Spinal cord (tissue), 10 donors: ENCODE results near the gene ASIC4. TPM values are rescaled to one million over a fixed set of nuclear protein-coding genes. Genes with fewer than 3 reads are reported as not detected.

ENCODE experiments used
- DNase-seq, 6 donors: peaks; one replicate each; pipeline versions ENCODE4 v3.0.0 to v3.0.0-alpha.2; 2013 to 2015; ENCODE audit warnings: low spot score in 6 of 6, low read depth in 4 of 6
- H3K27ac ChIP-seq: one replicate; pipeline ENCODE4 v1.5.1; 2013; ENCODE audit warnings: low read depth, low read length, control low read depth
- H3K27me3 ChIP-seq: one replicate; pipeline ENCODE4 v1.6.1; 2013; ENCODE audit warnings: low read length; ENCODE audit not compliant: control insufficient read depth, insufficient read depth
- H3K36me3 ChIP-seq: one replicate; pipeline ENCODE4 v1.6.1; 2013; ENCODE audit warnings: low read length; ENCODE audit not compliant: control insufficient read depth, insufficient read depth
- H3K4me1 ChIP-seq: one replicate; pipeline ENCODE4 v1.6.1; 2013; ENCODE audit warnings: low read length; ENCODE audit not compliant: control insufficient read depth, insufficient read depth
- H3K4me3 ChIP-seq: one replicate; pipeline ENCODE4 v1.5.1; 2013; ENCODE audit warnings: low read depth, low read length, control low read depth
- H3K9me3 ChIP-seq: one replicate; pipeline ENCODE4 v1.6.1; 2013; ENCODE audit warnings: low read length; ENCODE audit not compliant: control insufficient read depth, insufficient read depth
- WGBS: methylation state at CpG from one replicate; pipeline ENCODE4 v1.1.5; 2013; ENCODE audit warnings: missing lambda C conversion rate; ENCODE audit not compliant: insufficient coverage; 5-methylcytosine and 5-hydroxymethylcytosine counted together
- polyA plus RNA-seq, 2 donors: library from polyadenylated mRNA; unstranded; fragments of 120-200 nt; gene quantifications; one replicate each; pipeline ENCODE4 v1.2.1, GENCODE V29; 2013; ENCODE audit not compliant: insufficient read length in 2 of 2
- total RNA-seq, 2 donors: library from RNA; depleted of rRNA in 1 of 2; stranded (reverse); fragments of 120-200 nt in 1 of 2; fragments of >200 nt in 1 of 2; gene quantifications; one replicate each; pipeline versions ENCODE4 v1.2.3 to v1.2.4, GENCODE V29; 2013 to 2014
- donor health status: healthy.

ASIC4 gene
- total and polyA plus RNA-seq, 4 donors = 8.2 to 47.2 (median 27.6) TPM

DNA sequence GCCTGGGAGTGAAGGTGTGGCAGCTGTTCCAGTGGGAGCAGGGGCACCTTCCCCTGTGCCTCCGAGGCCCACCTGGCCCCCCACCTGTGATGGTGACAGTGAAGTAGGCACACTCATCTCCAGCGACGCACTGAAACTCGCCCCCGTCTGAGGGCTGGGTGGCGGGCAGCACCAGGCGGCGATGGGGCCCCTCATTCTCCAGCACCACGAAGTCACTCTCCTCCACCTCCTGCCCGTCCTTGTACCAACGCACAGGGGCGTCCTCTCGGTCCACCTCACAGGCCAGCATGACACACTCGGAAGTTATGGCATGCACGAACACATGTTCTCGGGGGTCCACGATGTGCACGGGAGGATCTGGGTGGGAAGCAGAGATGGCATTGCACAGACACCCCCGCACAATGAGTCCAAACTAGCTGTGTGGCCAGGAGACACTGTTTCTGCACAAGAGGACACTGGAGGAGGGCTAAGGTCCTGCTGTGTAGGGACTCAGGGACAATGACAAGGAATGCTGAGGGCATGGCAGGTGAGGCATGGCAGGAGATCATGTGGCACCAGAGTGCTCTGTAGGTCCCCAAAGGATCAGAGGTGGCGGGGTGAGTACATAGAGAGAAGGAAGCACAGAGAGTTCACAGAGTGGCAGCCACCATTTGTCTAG, 49.1 kb downstream of the ASIC4 start:
- DNase-seq = no peak
- H3K4me3 ChIP-seq = no peak overlapping the region
- 92% methylated on average over 16 of the region's 20 CpGs for WGBS
- no peaks in the 10 kb centered on the region for H3K27me3 ChIP-seq
- no peaks in the 10 kb centered on the region for H3K9me3 ChIP-seq
- no peak overlapping the region for H3K27ac ChIP-seq
- peaks cover 84% of the 10 kb centered on the region for H3K36me3 ChIP-seq
- peaks cover 11% of the 10 kb centered on the region for H3K4me1 ChIP-seq

DNA sequence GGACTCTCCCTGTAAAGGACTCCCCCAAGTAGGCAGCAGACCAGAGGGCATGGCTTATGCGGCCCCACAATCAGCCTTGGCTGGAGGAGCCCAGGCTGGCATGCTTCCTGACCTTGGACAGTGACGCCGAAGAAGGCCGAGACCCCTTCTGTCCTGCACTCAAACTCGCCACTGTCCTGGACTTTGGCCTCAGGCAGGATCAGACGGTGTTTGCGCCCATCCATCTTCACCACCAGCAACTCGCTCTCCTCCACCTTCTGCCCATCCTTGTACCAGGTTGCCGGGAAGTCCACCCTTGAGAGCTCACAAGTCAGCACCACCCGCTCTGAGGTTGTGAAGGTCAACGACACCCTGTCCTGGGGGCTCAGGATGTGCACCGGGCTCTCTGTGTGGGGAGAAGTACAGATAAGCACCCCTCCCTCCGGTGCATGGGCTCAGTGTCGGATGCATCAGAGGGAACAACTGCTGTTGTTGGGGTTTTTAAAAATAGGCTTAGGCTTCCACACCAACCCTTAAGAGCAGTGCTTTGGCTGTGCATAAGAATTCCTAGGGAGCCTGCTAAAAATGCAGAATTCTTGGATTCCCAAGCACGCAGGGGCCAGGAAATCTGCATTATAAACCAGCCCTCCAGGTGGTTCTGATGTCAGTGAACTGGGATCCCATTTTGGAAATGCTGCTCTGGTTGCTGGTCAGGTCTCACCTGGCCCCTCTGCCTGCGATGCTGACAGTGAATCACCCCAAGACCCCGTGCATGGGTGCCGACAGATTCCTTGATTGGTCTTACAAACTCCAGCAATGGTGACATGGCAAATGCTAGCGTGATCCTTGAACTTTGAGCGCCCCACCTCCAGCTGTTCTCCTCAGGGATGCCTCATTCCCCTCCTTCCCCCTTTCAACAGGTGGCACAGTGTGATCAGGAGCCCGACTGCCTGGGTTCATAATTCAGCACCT, 51.1 kb downstream of the ASIC4 start:
- H3K4me1 ChIP-seq = peaks cover 17% of the 10 kb centered on the region
- 74% methylated on average over 16 of the region's 21 CpGs for WGBS
- no peaks in the 10 kb centered on the region for H3K27me3 ChIP-seq
- H3K9me3 ChIP-seq = no peaks in the 10 kb centered on the region
- H3K27ac ChIP-seq = no peak overlapping the region
- H3K4me3 ChIP-seq = no peak overlapping the region
- no peak for DNase-seq
- H3K36me3 ChIP-seq = peaks cover 82% of the 10 kb centered on the region

DNA sequence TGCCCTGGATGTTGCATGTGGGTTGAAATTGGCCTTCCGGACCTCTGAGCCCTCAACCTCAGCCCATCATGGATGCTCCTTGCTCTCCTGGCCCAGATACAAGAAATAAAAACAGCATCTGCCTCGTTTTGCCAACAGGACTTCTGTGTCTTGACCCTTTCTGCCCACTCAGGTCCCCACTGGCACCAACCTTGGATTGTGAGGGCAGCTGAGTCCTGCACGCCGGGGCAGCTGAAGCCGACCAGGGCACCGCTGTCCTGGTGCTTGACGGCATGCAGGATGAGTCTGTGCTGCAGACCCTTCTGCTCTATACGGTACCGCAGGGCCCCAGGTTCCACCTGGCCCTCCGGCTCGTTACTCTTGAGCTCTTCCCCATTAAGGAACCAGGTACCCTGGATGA, 52.4 kb downstream of the ASIC4 start:
- no peak for DNase-seq
- Histone ChIP-seq H3K9me3 (no peaks in the 10 kb centered on the region), H3K36me3 (peaks cover 70% of the 10 kb centered on the region), H3K4me1 (peaks cover 10% of the 10 kb centered on the region), H3K27me3 (no peaks in the 10 kb centered on the region), H3K27ac (no peak overlapping the region), H3K4me3 (no peak overlapping the region)
- WGBS = 97% methylated on average over 10 of the region's 11 CpGs

DNA sequence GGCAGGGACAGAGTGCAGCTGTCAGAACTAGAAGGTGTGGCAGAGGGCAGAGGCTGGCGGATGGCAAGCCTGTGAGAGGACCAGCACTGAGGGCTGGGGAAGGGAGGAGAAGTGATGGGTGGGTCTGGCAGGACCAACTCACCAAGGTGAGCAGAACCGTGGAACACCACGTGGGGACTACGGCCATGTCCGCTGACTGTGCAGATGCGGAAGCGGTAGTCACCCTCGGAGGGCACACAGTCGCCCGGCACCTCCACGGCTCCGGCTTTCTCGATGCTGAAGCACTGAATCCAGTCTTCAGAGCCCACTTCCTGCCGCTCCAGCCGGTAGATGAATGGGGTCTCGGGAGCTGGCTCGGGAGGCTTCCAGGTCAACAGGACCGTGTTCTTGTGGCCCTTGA, 52.8 kb downstream of the ASIC4 start:
- peaks cover 15% of the 10 kb centered on the region for H3K4me1 ChIP-seq
- H3K36me3 ChIP-seq = peaks cover 65% of the 10 kb centered on the region
- no peak overlapping the region for H3K27ac ChIP-seq
- H3K4me3 ChIP-seq = no peak overlapping the region
- 92% methylated on average over 18 of the region's 18 CpGs for WGBS
- H3K27me3 ChIP-seq = no peaks in the 10 kb centered on the region
- DNase-seq = no peak
- no peaks in the 10 kb centered on the region for H3K9me3 ChIP-seq

DNA sequence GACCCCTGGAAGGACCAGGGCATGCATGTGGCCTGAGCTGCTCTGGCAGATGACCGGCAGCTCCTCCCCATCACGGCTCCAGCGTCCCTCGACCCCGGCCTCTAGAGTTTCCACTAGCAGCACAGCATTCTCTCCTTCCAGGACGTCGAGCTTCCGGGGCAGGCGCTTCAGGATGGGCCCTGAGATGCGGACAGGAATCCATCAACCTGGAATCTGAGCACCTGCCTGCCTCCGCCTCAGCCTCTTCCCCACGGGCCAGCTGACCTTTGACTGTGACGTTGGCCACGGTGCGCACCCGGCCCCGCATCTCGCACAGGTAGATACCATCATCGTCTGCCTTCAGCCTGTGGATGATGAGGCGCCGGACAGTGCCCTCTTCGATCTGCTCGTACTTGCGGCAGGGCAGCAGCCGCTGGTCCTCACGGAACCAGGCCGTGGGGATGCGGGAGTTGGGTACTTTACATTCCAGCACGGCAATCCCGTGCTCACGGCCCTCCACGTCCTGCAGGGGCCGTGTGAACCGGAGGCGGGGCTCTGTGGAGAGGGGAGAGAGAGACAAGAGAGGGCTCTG, 53.6 kb downstream of the ASIC4 start:
- no peak for DNase-seq
- Histone ChIP-seq H3K27ac (no peak overlapping the region), H3K27me3 (no peaks in the 10 kb centered on the region), H3K4me3 (no peak overlapping the region), H3K4me1 (peaks cover 19% of the 10 kb centered on the region), H3K9me3 (no peaks in the 10 kb centered on the region), H3K36me3 (peaks cover 58% of the 10 kb centered on the region)
- WGBS = 87% methylated on average over 34 of the region's 35 CpGs

DNA sequence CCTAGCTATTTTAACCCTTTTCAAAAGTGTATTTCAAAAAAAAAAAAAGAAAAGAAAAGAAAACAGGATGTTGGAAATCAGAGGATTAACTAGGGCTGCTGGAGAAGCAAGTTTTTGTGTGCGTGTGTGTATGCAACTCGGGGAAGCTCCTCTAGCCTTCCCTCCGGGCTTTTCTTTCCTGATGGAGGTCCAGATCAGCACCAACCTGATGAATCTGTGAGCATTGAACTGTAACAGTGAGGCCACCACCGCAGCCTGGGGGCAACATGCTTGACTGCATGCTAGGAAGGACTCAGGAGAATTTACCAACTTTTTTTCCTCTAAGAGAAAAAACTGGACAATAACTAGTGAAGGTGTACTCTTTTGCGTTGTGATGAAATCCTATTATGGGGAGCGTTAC, 54.8 kb downstream of the ASIC4 start:
- DNase-seq = no peak
- WGBS = 82% methylated on average over 3 of the region's 6 CpGs
- Histone ChIP-seq H3K4me1 (peaks cover 19% of the 10 kb centered on the region), H3K4me3 (no peak overlapping the region), H3K36me3 (peaks cover 46% of the 10 kb centered on the region), H3K27ac (no peak overlapping the region), H3K27me3 (no peaks in the 10 kb centered on the region), H3K9me3 (no peaks in the 10 kb centered on the region)

DNA sequence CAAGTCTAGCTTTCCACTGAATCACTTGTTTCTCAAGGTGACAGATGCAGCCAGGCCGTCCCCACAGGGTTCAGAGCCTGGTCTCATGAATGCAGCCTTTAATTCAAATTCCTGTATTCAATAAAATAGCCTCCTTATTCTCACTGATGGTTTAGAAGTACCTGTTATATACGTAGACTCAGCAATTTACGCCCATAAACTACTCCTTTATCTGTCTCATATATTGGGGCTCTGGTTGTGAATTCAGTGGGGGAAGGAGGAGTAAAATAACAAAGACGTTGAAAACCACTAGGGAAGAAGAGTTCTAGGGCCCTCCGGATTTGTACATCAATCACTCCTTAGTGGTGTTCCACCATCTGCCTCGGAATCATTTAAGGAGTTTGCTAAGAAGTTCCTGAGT, 55.4 kb downstream of the ASIC4 start:
- DNase-seq = peak in 1 of 6 donors; percentile 58
- Histone ChIP-seq H3K27me3 (no peaks in the 10 kb centered on the region), H3K9me3 (no peaks in the 10 kb centered on the region), H3K4me3 (peak overlapping the region; percentile 43), H3K4me1 (peaks cover 20% of the 10 kb centered on the region), H3K27ac (no peak overlapping the region), H3K36me3 (peaks cover 42% of the 10 kb centered on the region)
- no CpG with 5 or more reads among the region's 6 CpGs for WGBS

DNA sequence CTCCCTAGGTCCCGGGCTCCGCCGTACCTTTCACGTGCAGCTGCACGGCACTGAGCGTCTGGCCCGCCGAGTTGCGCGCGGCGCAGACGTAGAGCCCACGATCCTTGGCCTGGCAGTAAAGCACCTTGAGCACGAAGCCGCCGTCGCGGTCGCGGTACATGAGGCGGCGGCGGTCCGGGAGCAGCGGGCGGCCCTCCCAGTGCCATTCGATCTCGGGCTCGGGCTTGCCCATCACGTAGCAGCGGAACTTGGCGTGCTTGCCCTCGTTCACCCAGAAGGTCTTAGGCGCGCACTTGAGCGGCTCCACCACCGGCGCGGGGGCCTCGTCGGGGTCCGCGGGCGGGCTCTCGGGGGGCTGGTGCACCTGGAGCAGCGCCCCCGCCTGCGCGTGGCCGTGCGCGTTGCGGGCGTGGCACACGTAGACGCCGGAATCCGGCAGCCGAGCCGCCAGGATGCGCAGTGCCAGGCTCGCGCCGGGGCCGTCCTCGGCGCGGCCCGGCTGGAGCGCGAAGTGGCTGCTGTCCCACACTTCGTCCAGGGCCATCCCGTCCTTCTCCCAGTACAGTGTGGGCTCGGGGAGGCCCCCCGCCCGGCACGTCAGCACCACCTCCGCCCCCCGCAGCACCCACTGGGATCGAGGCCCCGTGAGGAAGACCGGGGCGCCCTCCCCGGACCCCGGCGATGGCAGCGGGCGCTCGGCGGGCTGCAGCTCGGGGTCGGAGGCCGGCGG, 56.1 kb downstream of the ASIC4 start:
- H3K4me1 ChIP-seq = peaks cover 21% of the 10 kb centered on the region
- peaks cover 36% of the 10 kb centered on the region for H3K36me3 ChIP-seq
- H3K4me3 ChIP-seq = peak overlapping the region; percentile 43
- H3K27ac ChIP-seq = peak overlapping the region; percentile 47
- WGBS = 3% methylated on average over 95 of the region's 95 CpGs
- H3K9me3 ChIP-seq = no peaks in the 10 kb centered on the region
- DNase-seq = peak in 2 of 6 donors; percentile 73 to 78
- H3K27me3 ChIP-seq = no peaks in the 10 kb centered on the region

DNA sequence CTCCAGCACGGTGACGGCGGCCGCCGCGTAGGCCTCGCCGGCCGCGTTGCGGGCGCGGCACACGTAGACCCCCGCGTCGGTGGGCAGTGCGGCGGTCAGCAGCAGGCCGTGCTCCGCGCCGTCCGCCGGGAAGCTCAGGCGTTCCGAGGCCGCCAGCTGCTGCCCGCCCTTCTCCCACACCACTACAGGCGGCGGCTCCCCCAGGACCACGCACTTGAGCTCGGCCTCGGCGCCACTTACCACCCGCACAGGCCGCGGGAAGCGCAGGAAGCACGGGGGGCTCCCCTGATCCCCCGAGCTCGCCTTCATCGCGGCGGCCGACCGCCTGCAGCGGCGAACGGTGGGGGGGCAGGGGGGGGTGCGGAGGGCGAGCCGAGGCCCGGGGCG, 56.6 kb downstream of the ASIC4 start:
- Histone ChIP-seq H3K4me3 (peak overlapping the region; percentile 51), H3K27me3 (no peaks in the 10 kb centered on the region), H3K36me3 (peaks cover 30% of the 10 kb centered on the region), H3K27ac (peak overlapping the region; percentile 57), H3K9me3 (no peaks in the 10 kb centered on the region), H3K4me1 (peaks cover 21% of the 10 kb centered on the region)
- WGBS = 0% methylated on average over 50 of the region's 55 CpGs
- peak in 2 of 6 donors; percentile 49 to 63 for DNase-seq
